GM13977 (cell line): ENCODE results near the gene KIAA1671.

ENCODE experiments used
- DNase-seq: peaks from one replicate; pipeline ENCODE4 v3.0.0; 2012; ENCODE audit warnings: low spot score
- in situ Hi-C: fragments of 300-500 bp; cut with MboI; formaldehyde crosslinking; loops from one replicate; pipeline ENCODE4 v1.12.0; 2022; ENCODE audit warnings: low sequenced_read_pairs, low pct_unique_long_range_greater_than_20kb, mixed read lengths, inconsistent platforms; ENCODE audit not compliant: unreplicated experiment
- TF ChIP-seq, protein P1 (sequence below): IDR thresholded peaks from 2 replicates; pipeline ENCODE4 v1.5.1; 2012; ENCODE audit warnings: mild to moderate bottlenecking, control low read depth; ENCODE audit not compliant: insufficient read depth; ENCODE audit errors: extremely low read depth, missing control alignments

KIAA1671 gene

DNA sequence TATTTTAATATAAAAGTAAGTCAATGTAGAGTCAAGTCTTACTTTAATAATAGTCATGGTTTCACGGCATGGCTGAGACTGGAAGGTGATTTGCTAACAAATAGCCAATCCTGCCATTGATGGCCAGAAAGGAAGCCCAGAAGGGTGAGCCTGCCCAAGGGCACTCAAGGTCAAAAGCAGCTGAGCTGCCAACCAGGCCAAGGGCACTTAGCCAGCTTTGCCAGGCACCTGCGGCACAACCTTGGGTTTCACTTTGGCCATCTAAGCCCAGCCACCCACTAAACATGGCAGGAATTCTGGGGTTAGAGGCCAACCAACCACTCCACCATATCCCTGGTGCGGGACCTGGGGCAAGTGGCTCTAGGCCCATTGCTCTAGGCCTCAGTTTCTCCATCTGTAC lies 10.2 kb upstream of the KIAA1671 start:
- in situ Hi-C loops = loop anchor here (10.0 kb wide), 1 partner anchor 112 kb away; no protein-coding TSS in a partner anchor

DNA sequence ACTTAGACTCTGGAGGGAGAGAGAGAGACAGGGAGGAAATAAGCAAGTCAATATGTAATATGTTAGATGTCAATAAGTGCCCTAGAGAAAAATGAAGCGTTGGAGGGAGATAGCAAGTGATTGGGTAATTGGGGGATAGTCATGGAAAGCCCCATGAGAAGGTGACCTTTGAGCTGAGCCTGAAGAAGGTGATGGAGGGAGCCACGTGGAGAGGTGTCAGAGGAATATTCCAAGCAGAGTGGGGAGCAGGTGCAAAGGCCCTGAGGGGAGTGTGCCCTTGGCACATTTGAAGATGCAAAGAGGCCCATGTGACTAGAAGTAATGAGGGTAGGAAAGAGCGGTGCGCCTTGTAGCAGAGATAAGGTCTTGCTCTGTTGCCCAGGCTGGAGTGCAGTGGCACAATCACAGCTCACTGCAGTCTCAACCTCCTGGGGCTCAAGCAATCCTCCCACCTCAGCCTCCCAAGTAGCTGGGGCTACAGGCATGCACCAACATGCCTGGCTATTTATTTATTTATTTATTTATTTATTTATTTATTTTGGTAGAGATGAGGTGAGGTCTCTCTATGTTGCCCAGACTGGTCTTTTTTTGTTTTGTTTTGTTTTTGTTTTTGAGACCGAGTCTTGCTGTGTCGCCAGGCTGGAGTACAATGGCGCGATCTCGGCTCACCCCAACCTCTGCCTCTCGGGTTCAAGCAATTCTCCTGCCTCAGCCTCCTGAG lies 8.1 kb upstream of the KIAA1671 start:
- no peak for DNase-seq
- in situ Hi-C loops = loop anchor here (10.0 kb wide), 1 partner anchor 110 kb away; no protein-coding TSS in a partner anchor
- TF ChIP-seq, protein P1, sequence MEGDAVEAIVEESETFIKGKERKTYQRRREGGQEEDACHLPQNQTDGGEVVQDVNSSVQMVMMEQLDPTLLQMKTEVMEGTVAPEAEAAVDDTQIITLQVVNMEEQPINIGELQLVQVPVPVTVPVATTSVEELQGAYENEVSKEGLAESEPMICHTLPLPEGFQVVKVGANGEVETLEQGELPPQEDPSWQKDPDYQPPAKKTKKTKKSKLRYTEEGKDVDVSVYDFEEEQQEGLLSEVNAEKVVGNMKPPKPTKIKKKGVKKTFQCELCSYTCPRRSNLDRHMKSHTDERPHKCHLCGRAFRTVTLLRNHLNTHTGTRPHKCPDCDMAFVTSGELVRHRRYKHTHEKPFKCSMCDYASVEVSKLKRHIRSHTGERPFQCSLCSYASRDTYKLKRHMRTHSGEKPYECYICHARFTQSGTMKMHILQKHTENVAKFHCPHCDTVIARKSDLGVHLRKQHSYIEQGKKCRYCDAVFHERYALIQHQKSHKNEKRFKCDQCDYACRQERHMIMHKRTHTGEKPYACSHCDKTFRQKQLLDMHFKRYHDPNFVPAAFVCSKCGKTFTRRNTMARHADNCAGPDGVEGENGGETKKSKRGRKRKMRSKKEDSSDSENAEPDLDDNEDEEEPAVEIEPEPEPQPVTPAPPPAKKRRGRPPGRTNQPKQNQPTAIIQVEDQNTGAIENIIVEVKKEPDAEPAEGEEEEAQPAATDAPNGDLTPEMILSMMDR = no peak

More for the DNA sequence above, 10.2 kb upstream of the KIAA1671 start:
- DNase-seq = no peak
- TF ChIP-seq, protein P1 = no peak

DNA sequence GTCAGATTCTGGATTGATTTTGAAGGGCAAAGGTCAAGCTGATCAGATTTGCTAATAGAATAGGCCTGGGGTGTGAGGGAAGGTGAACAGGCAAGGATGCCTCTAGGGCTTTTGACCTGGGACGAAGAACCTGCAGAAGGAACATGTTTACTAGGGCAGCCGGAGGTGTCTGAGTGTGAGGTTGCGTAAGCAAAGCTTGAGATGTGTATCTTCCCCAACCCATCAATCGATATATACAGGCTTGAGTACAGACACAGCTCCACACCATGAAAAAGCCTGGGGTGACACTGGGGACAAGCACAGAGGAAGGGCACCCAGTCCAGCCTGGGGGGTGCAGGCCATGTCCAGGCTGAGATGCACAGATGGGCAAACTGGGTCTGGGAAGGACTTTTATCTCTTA lies 7.1 kb upstream of the KIAA1671 start:
- in situ Hi-C loops = loop anchor here (10.0 kb wide), 1 partner anchor 109 kb away; no protein-coding TSS in a partner anchor
- TF ChIP-seq, protein P1 = no peak
- no peak for DNase-seq

DNA sequence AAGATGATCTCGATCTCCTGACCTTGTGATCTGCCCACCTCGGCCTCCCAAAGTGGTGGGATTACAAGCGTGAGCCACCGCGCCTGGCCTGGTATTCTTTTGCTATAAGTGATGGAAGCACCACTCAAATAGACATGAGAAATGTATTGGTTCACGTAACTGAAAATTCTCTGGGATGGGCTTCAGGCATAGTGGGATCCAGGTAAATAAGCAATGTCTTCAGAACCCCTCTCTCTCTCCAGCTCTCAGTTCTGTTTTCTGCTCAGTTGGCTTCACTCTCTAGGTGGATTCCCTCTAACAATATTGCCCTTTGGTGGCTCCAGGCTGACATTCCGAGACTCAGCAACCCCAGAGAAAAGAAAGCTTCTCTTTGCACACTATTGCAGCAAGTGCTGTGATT lies 5.1 kb upstream of the KIAA1671 start:
- no peak for DNase-seq
- TF ChIP-seq, protein P1 = no peak
- in situ Hi-C loops = loop anchor here (10.0 kb wide), 1 partner anchor 107 kb away; no protein-coding TSS in a partner anchor

DNA sequence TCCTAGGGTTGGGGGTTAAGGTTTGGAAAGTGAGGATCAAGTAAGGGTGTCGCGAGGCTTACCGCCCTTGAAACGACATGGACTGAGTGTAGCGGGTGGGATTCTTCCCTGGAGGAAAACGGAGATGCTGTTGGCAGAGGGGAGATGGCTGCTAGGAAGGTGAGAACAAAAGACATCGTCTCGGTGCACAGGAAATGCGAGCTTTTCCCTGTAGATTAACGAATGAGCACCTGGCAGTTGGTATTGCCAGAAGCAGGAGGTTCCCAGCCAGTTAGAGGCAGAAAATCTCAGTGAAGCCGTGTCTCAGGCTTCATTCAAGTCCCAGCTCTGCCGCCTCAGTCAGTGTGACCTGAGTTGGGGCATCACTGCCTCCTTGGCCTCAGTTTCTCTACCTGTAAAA lies 4.6 kb upstream of the KIAA1671 start:
- DNase-seq = no peak
- in situ Hi-C loops = loop anchor here (10.0 kb wide), 1 partner anchor 107 kb away; no protein-coding TSS in a partner anchor
- TF ChIP-seq, protein P1 = no peak

DNA sequence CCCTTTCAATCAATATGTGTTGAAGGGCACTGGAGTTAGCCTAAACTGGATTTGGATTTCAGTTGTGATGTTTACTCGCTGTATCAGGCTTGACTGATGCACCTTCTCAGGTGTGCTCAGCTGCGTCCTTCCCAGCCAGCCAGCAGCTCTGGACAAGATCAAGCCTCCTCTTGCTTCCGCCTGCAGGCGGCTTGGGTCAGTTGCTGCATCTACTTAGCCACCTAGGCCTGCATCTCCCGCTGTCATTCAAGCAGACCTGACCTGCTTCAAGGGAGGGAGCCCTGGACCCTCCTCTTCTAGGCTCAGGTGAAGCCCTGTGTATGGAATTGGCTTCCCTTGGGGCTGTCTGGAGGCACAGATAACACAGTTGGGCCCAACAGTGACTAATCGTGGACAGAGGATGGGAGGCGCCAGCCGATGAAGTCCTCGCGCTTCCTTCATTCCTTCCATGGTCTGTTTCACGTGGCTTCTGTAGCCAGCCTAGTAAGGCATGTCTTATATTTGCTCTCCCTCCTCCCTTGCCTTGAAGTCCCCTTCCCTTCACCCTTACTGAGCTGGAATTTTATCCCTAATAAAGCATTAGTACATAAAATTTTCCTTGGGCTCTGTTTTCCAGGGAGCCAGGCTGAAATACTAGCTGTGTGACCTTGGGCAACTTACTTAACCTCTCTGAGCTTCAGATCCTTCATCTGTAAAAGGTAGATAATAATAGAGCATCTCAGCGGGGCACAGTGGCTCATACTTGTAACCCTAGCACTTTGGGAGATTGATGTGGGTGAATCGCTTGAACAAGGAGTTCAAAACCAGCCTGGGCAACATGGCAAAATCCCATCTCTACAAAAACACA lies 3.9 kb upstream of the KIAA1671 start:
- in situ Hi-C loops = loop anchor here (10.0 kb wide), 1 partner anchor 106 kb away; no protein-coding TSS in a partner anchor
- DNase-seq = no peak
- TF ChIP-seq, protein P1 = no peak
